ENCODE data around the gene DMAC2.

- TF ChIP-seq POLR2A (IDR thresholded peaks at IDR 0.05) = no peak
- no peak for TF ChIP-seq CTCF (IDR thresholded peaks at IDR 0.05)
Measured at GRCh38 chr19:41399525-41399924, 40.2 kb downstream of the DMAC2 start.
